ENCODE data around the gene DGKG. TPM values are rescaled to one million over a fixed set of nuclear protein-coding genes. Genes with fewer than 3 reads are reported as not detected.
A peak's percentile ranks its signal among the peaks of the same experiment; 100 is the strongest.

DGKG gene
- total and polyA plus RNA-seq, 9 of the 15 experiments (the other 6 are each of a cell fraction or from before 2014, with no cell fraction given) = 0.01 to 0.36 (median 0.15) TPM

- TF ChIP-seq IRF9 (tag; IDR thresholded peaks at IDR 0.05) = no peak
- no peak for TF ChIP-seq ZNF717 (CRISPR knock-in tag; IDR thresholded peaks at IDR 0.05)
- TF ChIP-seq ZEB2 (IDR thresholded peaks at IDR 0.05) = no peak
- no peak for TF ChIP-seq TFAM (CRISPR knock-in tag; conservative IDR thresholded peaks at IDR 0.05)
- TF ChIP-seq SMAD3 (CRISPR knock-in tag; conservative IDR thresholded peaks at IDR 0.05) = no peak
- TF ChIP-seq MTA3 (IDR thresholded peaks at IDR 0.05; ENCODE audit: borderline replicate concordance) = 0 out of 2 replicates have a peak, but pooled peaks have one; percentile 46
- no peak for TF ChIP-seq WHSC1 (IDR thresholded peaks at IDR 0.05; ENCODE audit: low read length)
- TF ChIP-seq GABPB1 (CRISPR knock-in tag; IDR thresholded peaks at IDR 0.05) = no peak
- no peak for TF ChIP-seq ZNF311 (CRISPR knock-in tag; IDR thresholded peaks at IDR 0.05)
- no peak for TF ChIP-seq COPS2 (conservative IDR thresholded peaks at IDR 0.05)
- no peak for TF ChIP-seq NFRKB (IDR thresholded peaks at IDR 0.05; ENCODE audit: low read depth)
- TF ChIP-seq RBBP5 (IDR thresholded peaks at IDR 0.05; ENCODE audit: borderline replicate concordance, insufficient read depth, low read length, poor library complexity, severe bottlenecking) = no peak
- TF ChIP-seq POLR3G (IDR thresholded peaks at IDR 0.05; ENCODE audit: extremely low read depth, insufficient read length, insufficient replicate concordance) = no peak
- no peak for TF ChIP-seq POLR3A (IDR thresholded peaks at IDR 0.05; ENCODE audit: borderline replicate concordance, extremely low read depth, insufficient read depth, insufficient read length)
- TF ChIP-seq MCM2 (IDR thresholded peaks at IDR 0.05; ENCODE audit: low read depth) = no peak
- no peak for TF ChIP-seq ZFP36 (IDR thresholded peaks at IDR 0.05; ENCODE audit: low read depth, low read length, partially characterized antibody)
- TF ChIP-seq ZBTB9 (CRISPR knock-in tag; IDR thresholded peaks at IDR 0.05) = no peak
- TF ChIP-seq CBX5 (IDR thresholded peaks at IDR 0.05; ENCODE audit: borderline replicate concordance, low read depth) = no peak
- TF ChIP-seq ZNF77 (CRISPR knock-in tag; IDR thresholded peaks at IDR 0.05) = no peak
- TF ChIP-seq LARP7 (IDR thresholded peaks at IDR 0.05) = no peak
- TF ChIP-seq CEBPZ (IDR thresholded peaks at IDR 0.05; ENCODE audit: borderline replicate concordance, low read depth, low read length) = no peak
- TF ChIP-seq SREBF2 (CRISPR knock-in tag; IDR thresholded peaks at IDR 0.05) = no peak
These were observed 119.9 kb downstream of the DGKG start (continued) for GRCh38 chr3:186241910-186242821.
